ENCODE results near the gene ADORA1. TPM values are rescaled to one million over a fixed set of nuclear protein-coding genes. Genes with fewer than 3 reads are reported as not detected.
A peak's percentile ranks its signal among the peaks of the same experiment; 100 is the strongest.

ADORA1 gene
- polyA plus RNA-seq, 1 donor (not counting 4 experiments of a cell fraction or from before 2014, with no cell fraction given): 0.09 TPM

DNA sequence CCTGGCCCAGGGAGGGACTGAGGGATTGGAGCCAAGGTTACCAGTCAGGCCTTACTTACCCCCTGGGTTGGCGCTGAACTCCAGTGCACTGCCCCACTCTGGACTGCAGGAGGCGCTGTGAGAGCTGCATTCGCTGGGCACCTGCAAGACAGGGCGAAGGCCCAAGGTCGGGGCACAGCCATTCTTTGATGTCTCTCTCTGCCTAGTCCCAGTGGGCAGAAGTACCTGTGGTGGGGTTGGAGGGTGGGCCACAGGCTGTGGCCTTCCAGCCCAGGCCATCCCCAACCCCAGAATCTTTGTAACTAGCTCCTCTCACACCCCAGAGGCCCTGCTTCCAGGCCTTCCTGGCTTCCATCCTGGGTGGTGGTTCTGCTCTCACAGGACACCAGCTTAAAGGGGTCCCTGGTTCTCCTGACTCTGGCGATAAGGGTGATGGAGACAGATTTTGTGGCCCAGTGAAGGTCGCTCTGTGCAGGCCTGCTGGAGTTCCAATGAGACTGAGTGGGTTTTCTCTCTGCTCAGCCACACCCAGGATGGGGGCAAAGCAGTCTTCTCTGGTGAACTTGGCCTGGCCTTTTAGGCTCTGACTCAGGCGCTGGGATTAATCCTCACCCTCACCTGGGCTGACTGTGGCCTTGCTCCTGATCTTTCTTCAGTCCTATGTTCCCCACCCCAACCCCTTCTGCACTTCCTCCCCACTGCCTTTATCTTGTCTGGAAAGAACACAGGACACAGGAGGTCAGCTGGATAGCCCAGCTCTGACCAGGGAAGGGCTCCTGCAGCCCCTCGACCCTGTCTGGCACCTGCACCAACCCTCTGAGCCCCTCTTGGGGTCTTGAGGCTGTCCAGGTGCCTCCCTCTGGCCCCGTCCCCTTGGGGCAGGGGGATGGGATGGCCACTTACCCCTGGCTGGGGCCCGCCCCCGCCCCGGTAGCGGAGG is 42.7 kb upstream of the ADORA1 start:
- Histone ChIP-seq H3K9ac (ENCODE audit: control insufficient read depth, extremely low read depth, insufficient read depth, low read length) (no peak overlapping the region), H3K27ac (ENCODE audit: control insufficient read depth, insufficient read depth, low read length) (no peak overlapping the region), H3K4me1 (ENCODE audit: control insufficient read depth, extremely low read depth, insufficient read depth, low read length) (peaks cover 10% of the 10 kb centered on the region), H3K9me1 (ENCODE audit: control insufficient read depth, extremely low read depth, insufficient read depth, low read length) (no peaks in the 10 kb centered on the region), H4K20me1 (ENCODE audit: control insufficient read depth, extremely low read depth, insufficient read depth, low read length) (no peaks in the 10 kb centered on the region), H3K9me3 (ENCODE audit: control insufficient read depth, low read depth, low read length) (no peaks in the 10 kb centered on the region), H3K4me3 (ENCODE audit: control insufficient read depth in 2 of 3, extremely low read depth in 1 of 3, insufficient read depth in 2 of 3, low read depth in 1 of 3, low read length in 3 of 3) (no peak overlapping the region), H3K36me3 (ENCODE audit: control insufficient read depth in 2 of 2, extremely low read depth in 1 of 2, insufficient read depth in 2 of 2, low read length in 2 of 2) (no peaks in the 10 kb centered on the region), H3K79me2 (ENCODE audit: control insufficient read depth, insufficient read depth, low read length) (no peaks in the 10 kb centered on the region), H3K27me3 (ENCODE audit: control insufficient read depth, extremely low read depth, insufficient read depth, low read length) (peaks cover 15% of the 10 kb centered on the region), H2AFZ (ENCODE audit: control insufficient read depth, low read length) (no peak overlapping the region), H3K4me2 (ENCODE audit: control insufficient read depth, extremely low read depth, insufficient read depth, low read depth, low read length) (no peak overlapping the region)
- DNase-seq (ENCODE audit: low read depth, low spot score): no peak
- dilution Hi-C loops (cut with MboI; ENCODE audit: extremely low pct_ligation_motif_present, low sequenced_read_pairs): no loop called here
- TF ChIP-seq EZH2 (IDR thresholded peaks at IDR 0.05; ENCODE audit: low read length): no peak
- TF ChIP-seq, protein P1, sequence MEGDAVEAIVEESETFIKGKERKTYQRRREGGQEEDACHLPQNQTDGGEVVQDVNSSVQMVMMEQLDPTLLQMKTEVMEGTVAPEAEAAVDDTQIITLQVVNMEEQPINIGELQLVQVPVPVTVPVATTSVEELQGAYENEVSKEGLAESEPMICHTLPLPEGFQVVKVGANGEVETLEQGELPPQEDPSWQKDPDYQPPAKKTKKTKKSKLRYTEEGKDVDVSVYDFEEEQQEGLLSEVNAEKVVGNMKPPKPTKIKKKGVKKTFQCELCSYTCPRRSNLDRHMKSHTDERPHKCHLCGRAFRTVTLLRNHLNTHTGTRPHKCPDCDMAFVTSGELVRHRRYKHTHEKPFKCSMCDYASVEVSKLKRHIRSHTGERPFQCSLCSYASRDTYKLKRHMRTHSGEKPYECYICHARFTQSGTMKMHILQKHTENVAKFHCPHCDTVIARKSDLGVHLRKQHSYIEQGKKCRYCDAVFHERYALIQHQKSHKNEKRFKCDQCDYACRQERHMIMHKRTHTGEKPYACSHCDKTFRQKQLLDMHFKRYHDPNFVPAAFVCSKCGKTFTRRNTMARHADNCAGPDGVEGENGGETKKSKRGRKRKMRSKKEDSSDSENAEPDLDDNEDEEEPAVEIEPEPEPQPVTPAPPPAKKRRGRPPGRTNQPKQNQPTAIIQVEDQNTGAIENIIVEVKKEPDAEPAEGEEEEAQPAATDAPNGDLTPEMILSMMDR (optimal IDR thresholded peaks at IDR 0.05 in 1 of 3, IDR thresholded peaks at IDR 0.05 in 1 of 3, conservative IDR thresholded peaks at IDR 0.05 in 1 of 3; ENCODE audit: extremely low read depth in 1 of 3, insufficient read depth in 2 of 3, low read length in 3 of 3): peak; percentile 61 to 80 (median 69)
- FAIRE-seq: no peak

DNA sequence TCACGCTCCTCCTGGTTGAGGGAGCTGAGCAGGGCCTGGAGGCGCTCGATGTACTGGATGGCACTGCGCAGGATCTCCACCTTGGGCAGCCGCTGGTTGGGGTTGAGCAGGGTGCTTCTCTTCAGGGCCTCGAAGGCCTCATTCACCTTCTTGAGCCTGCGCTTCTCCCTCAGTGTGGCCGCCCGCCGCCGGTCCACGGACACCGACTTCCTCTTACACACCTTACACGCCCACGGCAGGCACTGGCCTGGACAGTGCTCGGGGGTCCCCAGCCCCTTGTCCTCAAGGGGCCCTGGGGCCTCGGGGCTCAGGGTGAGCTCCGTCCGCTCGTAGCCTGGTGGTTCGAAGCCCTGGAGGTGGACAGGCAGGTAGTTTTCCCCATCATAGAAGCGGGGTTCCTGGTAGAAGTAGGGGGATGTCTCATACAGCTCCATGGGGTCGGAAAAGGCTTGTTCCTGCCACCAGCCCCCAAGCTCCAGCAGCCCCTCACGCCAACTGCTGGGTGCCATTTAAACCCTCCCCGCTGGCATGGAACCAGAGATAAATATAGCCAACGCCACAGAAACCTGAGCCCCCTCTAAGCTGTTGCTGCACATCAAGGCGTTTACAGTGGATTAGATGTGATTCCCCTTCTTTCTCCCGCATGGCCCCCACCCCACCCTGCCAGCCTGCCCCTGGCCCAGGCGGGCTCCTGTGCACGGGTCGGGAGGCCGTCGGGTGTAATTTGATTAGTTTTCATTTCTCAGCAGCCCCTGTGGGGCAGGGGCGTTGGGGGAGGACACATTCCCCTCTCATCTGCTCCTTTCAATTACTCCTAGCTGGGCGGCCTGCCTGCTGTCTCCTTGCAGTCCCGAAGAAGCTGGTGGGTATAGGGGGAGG is 41.8 kb upstream of the ADORA1 start, which contains the start of gene MYOG:
TSS of gene MYOG (minus strand) at position 485 of the 879 bp plus-strand sequence. CDS start at position 434, 51 bp downstream.
- Histone ChIP-seq H3K27me3 (ENCODE audit: control insufficient read depth, extremely low read depth, insufficient read depth, low read length) (peaks cover 7% of the 10 kb centered on the region), H4K20me1 (ENCODE audit: control insufficient read depth, extremely low read depth, insufficient read depth, low read length) (no peaks in the 10 kb centered on the region), H3K4me2 (ENCODE audit: control insufficient read depth, extremely low read depth, insufficient read depth, low read depth, low read length) (no peak within 1 kb of the TSS), H2AFZ (ENCODE audit: control insufficient read depth, low read length) (no peak within 1 kb of the TSS), H3K4me1 (ENCODE audit: control insufficient read depth, extremely low read depth, insufficient read depth, low read length) (peaks cover 12% of the 10 kb centered on the region), H3K27ac (ENCODE audit: control insufficient read depth, insufficient read depth, low read length) (no peak within 1 kb of the TSS), H3K9me3 (ENCODE audit: control insufficient read depth, low read depth, low read length) (no peaks in the 10 kb centered on the region), H3K79me2 (ENCODE audit: control insufficient read depth, insufficient read depth, low read length) (no peaks in the 10 kb centered on the region), H3K36me3 (ENCODE audit: control insufficient read depth in 2 of 2, extremely low read depth in 1 of 2, insufficient read depth in 2 of 2, low read length in 2 of 2) (no peaks in the 10 kb centered on the region), H3K9me1 (ENCODE audit: control insufficient read depth, extremely low read depth, insufficient read depth, low read length) (no peaks in the 10 kb centered on the region), H3K9ac (ENCODE audit: control insufficient read depth, extremely low read depth, insufficient read depth, low read length) (no peak within 1 kb of the TSS), H3K4me3 (ENCODE audit: control insufficient read depth in 2 of 3, extremely low read depth in 1 of 3, insufficient read depth in 2 of 3, low read depth in 1 of 3, low read length in 3 of 3) (no peak within 1 kb of the TSS)
- FAIRE-seq (no peak), DNase-seq (ENCODE audit: low read depth, low spot score) (no peak)
- dilution Hi-C loops (cut with MboI; ENCODE audit: extremely low pct_ligation_motif_present, low sequenced_read_pairs): no loop called here
- TF ChIP-seq, protein P1 (optimal IDR thresholded peaks at IDR 0.05 in 1 of 3, IDR thresholded peaks at IDR 0.05 in 1 of 3, conservative IDR thresholded peaks at IDR 0.05 in 1 of 3; ENCODE audit: extremely low read depth in 1 of 3, insufficient read depth in 2 of 3, low read length in 3 of 3): no peak
- no peak for TF ChIP-seq EZH2 (IDR thresholded peaks at IDR 0.05; ENCODE audit: low read length)
